Measurements from ENCODE around the gene SMAD6.

The SMAD6 gene

GRCh38 chr15:66702035-66702786 is at the start of gene SMAD6 (continued):
- TF ChIP-seq HOXC10 (CRISPR knock-in tag; IDR thresholded peaks at IDR 0.05), result no peak
- TF ChIP-seq GFI1B (tag by site-specific recombination; IDR thresholded peaks at IDR 0.05), result peak; percentile 35; the same call in 1 of the 2 replicates
- TF ChIP-seq BCL11A (tag by site-specific recombination; IDR thresholded peaks at IDR 0.05; ENCODE audit: low read depth), result 0 out of 2 replicates have a peak, but pooled peaks have one; percentile 41
- no peak for TF ChIP-seq ZNF623 (tag by site-specific recombination; IDR thresholded peaks at IDR 0.05)
- TF ChIP-seq ZNF521 (tag by site-specific recombination; IDR thresholded peaks at IDR 0.05), result no peak
- TF ChIP-seq IKZF3 (tag by site-specific recombination; IDR thresholded peaks at IDR 0.05), result peak; percentile 68; the same call in 1 of the 2 replicates
- no peak for TF ChIP-seq REST (tag by site-specific recombination; IDR thresholded peaks at IDR 0.05)
- no peak for TF ChIP-seq ZBTB26 (tag by site-specific recombination; optimal IDR thresholded peaks at IDR 0.05)
- no peak for TF ChIP-seq ZNF830 (tag by site-specific recombination; IDR thresholded peaks at IDR 0.05; ENCODE audit: low read depth)
- no peak for TF ChIP-seq KLF1 (tag by site-specific recombination; IDR thresholded peaks at IDR 0.05)
- no peak for TF ChIP-seq ZNF223 (tag by site-specific recombination; IDR thresholded peaks at IDR 0.05)
- TF ChIP-seq KLF17 (tag by site-specific recombination; IDR thresholded peaks at IDR 0.05), result peak; percentile 21; the same call in 1 of the 2 replicates
- TF ChIP-seq ZNF513 (tag by site-specific recombination; IDR thresholded peaks at IDR 0.05), result no peak
- TF ChIP-seq ELK4 (IDR thresholded peaks at IDR 0.05; ENCODE audit: borderline replicate concordance, low read depth, low read length), result no peak
- no peak for TF ChIP-seq ZNF488 (tag by site-specific recombination; IDR thresholded peaks at IDR 0.05)
- TF ChIP-seq ZNF148 (tag by site-specific recombination; IDR thresholded peaks at IDR 0.05; ENCODE audit: borderline replicate concordance), result no peak
- no peak for TF ChIP-seq ZNF362 (tag by site-specific recombination; IDR thresholded peaks at IDR 0.05)
- TF ChIP-seq ZNF600 (tag by site-specific recombination; IDR thresholded peaks at IDR 0.05), result 0 out of 2 replicates have a peak, but pooled peaks have one; percentile 8
- no peak; the same call in 1 of the 2 replicates for TF ChIP-seq ZNF391 (tag by site-specific recombination; IDR thresholded peaks at IDR 0.05; ENCODE audit: borderline replicate concordance, low read depth)
